GM12872 (cell line): ENCODE measurements around the gene PRR5L.

Experiments
- CTCF ChIP-seq: IDR thresholded peaks from 3 replicates; pipeline ENCODE4 v1.5.1; 2011; ENCODE audit warnings: low read depth, mild to moderate bottlenecking, low read length, moderate library complexity; ENCODE audit not compliant: insufficient read depth

PRR5L gene

GRCh38 chr11:36507824-36508489 lies 211.9 kb downstream of the PRR5L start:
- no peak for TF ChIP-seq CTCF

DNA sequence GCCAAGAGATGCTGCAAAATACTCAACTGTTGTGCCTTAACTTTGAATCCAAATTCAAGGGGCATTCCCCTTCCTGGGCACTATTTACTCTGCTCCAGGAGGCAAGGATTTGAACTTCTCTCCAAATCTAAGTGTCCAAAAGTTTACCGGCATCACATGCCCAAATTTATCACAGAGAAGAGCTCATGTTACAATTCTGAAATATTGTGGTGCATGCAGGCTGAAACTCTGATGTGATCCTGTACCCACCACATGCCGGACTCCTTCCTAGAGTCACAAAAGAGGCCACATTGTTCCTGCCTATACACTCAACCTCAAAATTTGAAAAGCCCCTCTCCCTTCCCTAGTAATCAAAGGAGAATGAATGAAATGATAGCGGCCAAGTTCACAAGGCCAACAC lies 212.7 kb downstream of the PRR5L start:
- no peak for TF ChIP-seq CTCF

GRCh38 chr11:36509201-36509639 lies 213.1 kb downstream of the PRR5L start:
- TF ChIP-seq CTCF, result no peak

GRCh38 chr11:36509694-36510593 lies 213.9 kb downstream of the PRR5L start, which contains the start of gene TRAF6:
Gene TRAF6 (minus strand): TSS chr11:36510272. CDS start chr11:36501515, 8,757 bp downstream.
- peak; percentile 87 for TF ChIP-seq CTCF

- no peak for TF ChIP-seq CTCF
Measured at GRCh38 chr11:36510594-36510942, 214.5 kb downstream of the PRR5L start.

DNA sequence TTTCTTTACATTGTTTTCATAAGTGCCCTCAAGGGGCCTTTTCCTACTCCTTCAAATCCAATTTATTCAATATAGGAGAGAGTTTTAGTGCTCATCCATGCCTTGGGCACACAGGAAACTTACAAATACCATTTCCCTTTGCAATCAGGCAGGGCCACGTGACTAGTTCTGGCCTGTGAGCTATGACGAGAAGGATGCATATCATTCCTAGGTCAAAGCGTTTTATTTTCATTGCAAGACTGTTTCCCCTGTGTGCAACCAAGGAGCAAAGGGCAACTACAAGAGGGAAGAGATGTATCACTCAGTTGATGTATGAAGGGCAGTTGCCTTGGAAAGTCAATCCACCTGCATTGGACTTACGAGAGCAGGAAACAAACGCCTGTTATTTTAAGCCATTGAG lies 215.9 kb downstream of the PRR5L start:
- TF ChIP-seq CTCF, result no peak

- TF ChIP-seq CTCF, result no peak
Measured at GRCh38 chr11:36513965-36514364, 217.9 kb downstream of the PRR5L start.
